Activated CD4-positive, alpha-beta memory T cell treated with anti-CD3 and anti-CD28 coated beads for 36 hours (primary cell): ENCODE results near the gene ASCL2. TPM values are rescaled to one million over a fixed set of nuclear protein-coding genes. Genes with fewer than 3 reads are reported as not detected.

Experiments
- CTCF ChIA-PET: fragments of 350-600 bp; sonication (Branson Sonifier 250); formaldehyde crosslinking; loops from one replicate; lab custom pipeline; 2021; ENCODE audit warnings: antibody characterized with exemption, inconsistent platforms; lab: Charles Lee
- POLR2A ChIA-PET: fragments of 350-600 bp; sonication (Branson Sonifier 250); formaldehyde crosslinking; loops from one replicate; lab custom pipeline; 2021; ENCODE audit warnings: antibody characterized with exemption; lab: Charles Lee
- DNase-seq: peaks from one replicate; pipeline ENCODE4 v3.0.0-alpha.2; 2020
- H3K27ac Mint-ChIP-seq: one replicate; pipeline ENCODE4 v1.8.0; 2021; ENCODE audit warnings: mixed read lengths
- H3K27me3 Mint-ChIP-seq: one replicate; pipeline ENCODE4 v1.8.0; 2021; ENCODE audit warnings: mixed read lengths
- H3K36me3 Mint-ChIP-seq: one replicate; pipeline ENCODE4 v1.8.0; 2021; ENCODE audit warnings: mixed read lengths
- H3K4me1 Mint-ChIP-seq: one replicate; pipeline ENCODE4 v1.8.0; 2021; ENCODE audit warnings: low read depth, mixed read lengths
- H3K4me3 Mint-ChIP-seq: one replicate; pipeline ENCODE4 v1.8.0; 2021; ENCODE audit warnings: mild to moderate bottlenecking, mixed read lengths
- H3K9me3 Mint-ChIP-seq: one replicate; pipeline ENCODE4 v1.8.0; 2021; ENCODE audit warnings: mixed read lengths
- intact Hi-C: fragments of 100-400 bp; cut with micrococcal nuclease; formaldehyde crosslinking; loops from one replicate; pipeline ENCODE4 v1.15.1; 2023
- total RNA-seq, 2 experiments: library from RNA; stranded (reverse); gene quantifications; one replicate each; pipeline ENCODE4 v1.2.3, GENCODE V29; 2021

ASCL2 gene
- total RNA-seq, 2 experiments from 2014 or later: 1.5 to 2.0 TPM

GRCh38 chr11:2261436-2262230 lies 8.8 kb downstream of the ASCL2 start:
- Mint-ChIP-seq H3K9me3 (no peaks in the 10 kb centered on the region), H3K27ac (no peak overlapping the region), H3K4me1 (peaks cover 19% of the 10 kb centered on the region), H3K27me3 (peaks cover 2% of the 10 kb centered on the region), H3K4me3 (no peak overlapping the region), H3K36me3 (no peaks in the 10 kb centered on the region)
- ChIA-PET CTCF (no interaction called here), POLR2A (no interaction called here)
- no peak for DNase-seq
- intact Hi-C loops: no loop called here

- no peaks in the 10 kb centered on the region for H3K9me3 Mint-ChIP-seq
- no peaks in the 10 kb centered on the region for H3K36me3 Mint-ChIP-seq
- H3K4me1 Mint-ChIP-seq: peaks cover 10% of the 10 kb centered on the region
- CTCF ChIA-PET: no interaction called here
- no peak overlapping the region for H3K27ac Mint-ChIP-seq
- peaks cover 2% of the 10 kb centered on the region for H3K27me3 Mint-ChIP-seq
- POLR2A ChIA-PET: no interaction called here
- no peak for DNase-seq
- no peak overlapping the region for H3K4me3 Mint-ChIP-seq
- intact Hi-C loops: no loop called here
Observed at GRCh38 chr11:2260491-2261364, 9.7 kb downstream of the ASCL2 start.

- intact Hi-C loops: no loop called here
- no peak for DNase-seq
- Mint-ChIP-seq H3K36me3 (no peaks in the 10 kb centered on the region), H3K4me3 (no peak overlapping the region), H3K9me3 (peaks cover under 1% of the 10 kb centered on the region), H3K27me3 (peaks cover 2% of the 10 kb centered on the region), H3K27ac (no peak overlapping the region), H3K4me1 (peaks cover 4% of the 10 kb centered on the region)
- ChIA-PET POLR2A (no interaction called here), CTCF (no interaction called here)
Observed at GRCh38 chr11:2259897-2260451, 10.4 kb downstream of the ASCL2 start.

GRCh38 chr11:2259466-2259830 lies 10.9 kb downstream of the ASCL2 start:
- H3K4me1 Mint-ChIP-seq: no peaks in the 10 kb centered on the region
- ChIA-PET CTCF (no interaction called here), POLR2A (no interaction called here)
- DNase-seq: no peak
- no peak overlapping the region for H3K27ac Mint-ChIP-seq
- peaks cover 2% of the 10 kb centered on the region for H3K27me3 Mint-ChIP-seq
- peaks cover 3% of the 10 kb centered on the region for H3K9me3 Mint-ChIP-seq
- no peaks in the 10 kb centered on the region for H3K36me3 Mint-ChIP-seq
- intact Hi-C loops: no loop called here
- no peak overlapping the region for H3K4me3 Mint-ChIP-seq

GRCh38 chr11:2258501-2259465 lies 11.6 kb downstream of the ASCL2 start:
- H3K4me3 Mint-ChIP-seq: no peak overlapping the region
- H3K27ac Mint-ChIP-seq: no peak overlapping the region
- ChIA-PET CTCF (interaction anchor here (0.8 kb wide), 1 partner anchor 623 kb away, joined by 3 read pairs; no protein-coding TSS in a partner anchor), POLR2A (no interaction called here)
- no peak for DNase-seq
- H3K36me3 Mint-ChIP-seq: no peaks in the 10 kb centered on the region
- H3K27me3 Mint-ChIP-seq: peaks cover 2% of the 10 kb centered on the region
- intact Hi-C loops: no loop called here
- H3K4me1 Mint-ChIP-seq: no peaks in the 10 kb centered on the region
- H3K9me3 Mint-ChIP-seq: peaks cover 3% of the 10 kb centered on the region

GRCh38 chr11:2256951-2257700 lies 13.3 kb downstream of the ASCL2 start:
- H3K9me3 Mint-ChIP-seq: peaks cover 3% of the 10 kb centered on the region
- peaks cover 2% of the 10 kb centered on the region for H3K27me3 Mint-ChIP-seq
- no peaks in the 10 kb centered on the region for H3K4me1 Mint-ChIP-seq
- ChIA-PET CTCF (no interaction called here), POLR2A (no interaction called here)
- H3K36me3 Mint-ChIP-seq: no peaks in the 10 kb centered on the region
- intact Hi-C loops: no loop called here
- H3K27ac Mint-ChIP-seq: no peak overlapping the region
- no peak overlapping the region for H3K4me3 Mint-ChIP-seq
- no peak for DNase-seq

DNA sequence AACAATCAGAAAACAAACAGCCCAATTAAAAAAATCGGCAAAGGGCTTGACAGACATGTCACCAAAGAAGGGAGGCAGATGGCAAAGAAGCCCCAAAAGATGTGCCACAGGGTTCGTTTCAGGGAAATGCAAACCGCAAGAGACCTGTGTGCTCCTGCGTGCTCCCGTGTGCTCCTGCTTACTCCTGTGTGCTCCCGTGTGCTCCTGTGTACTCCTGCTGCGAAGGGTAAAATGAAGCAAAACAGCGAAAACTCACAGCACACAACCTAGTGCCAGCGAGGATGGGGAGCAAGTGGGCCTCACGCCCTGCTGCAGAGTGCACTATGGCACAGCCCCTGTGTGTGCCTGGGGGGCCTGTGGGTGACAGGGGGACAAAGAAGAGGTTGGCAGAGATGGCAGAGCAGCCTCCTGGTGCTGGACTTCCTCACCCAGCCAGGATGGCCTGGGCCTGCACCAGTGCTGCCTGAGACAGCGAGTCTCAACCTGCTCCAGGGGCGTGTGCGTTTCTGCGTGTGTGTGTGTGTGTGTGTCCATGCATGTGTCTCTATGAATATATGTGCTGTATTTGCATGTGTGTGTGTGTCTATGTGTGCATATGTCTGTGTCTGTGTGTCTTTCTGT lies 14.0 kb downstream of the ASCL2 start:
- CTCF ChIA-PET: no interaction called here
- Mint-ChIP-seq H3K36me3 (no peaks in the 10 kb centered on the region), H3K9me3 (peaks cover 3% of the 10 kb centered on the region), H3K4me3 (no peak overlapping the region), H3K27ac (no peak overlapping the region), H3K4me1 (no peaks in the 10 kb centered on the region), H3K27me3 (peaks cover 2% of the 10 kb centered on the region)
- intact Hi-C loops: no loop called here
- POLR2A ChIA-PET: no interaction called here
- DNase-seq: no peak

GRCh38 chr11:2252018-2252417 lies 18.4 kb downstream of the ASCL2 start:
- no peak for DNase-seq
- intact Hi-C loops: no loop called here
- Mint-ChIP-seq H3K4me3 (no peak overlapping the region), H3K27ac (no peak overlapping the region), H3K27me3 (peaks cover 4% of the 10 kb centered on the region), H3K36me3 (no peaks in the 10 kb centered on the region), H3K9me3 (peaks cover 3% of the 10 kb centered on the region), H3K4me1 (no peaks in the 10 kb centered on the region)
- POLR2A ChIA-PET: no interaction called here
- CTCF ChIA-PET: no interaction called here

- DNase-seq: no peak
- ChIA-PET POLR2A (no interaction called here), CTCF (no interaction called here)
- Mint-ChIP-seq H3K4me3 (no peak overlapping the region), H3K27ac (no peak overlapping the region), H3K27me3 (peaks cover 6% of the 10 kb centered on the region), H3K9me3 (peaks cover 3% of the 10 kb centered on the region), H3K4me1 (no peaks in the 10 kb centered on the region), H3K36me3 (no peaks in the 10 kb centered on the region)
- intact Hi-C loops: no loop called here
Observed at GRCh38 chr11:2251138-2251537, 19.2 kb downstream of the ASCL2 start.

DNA sequence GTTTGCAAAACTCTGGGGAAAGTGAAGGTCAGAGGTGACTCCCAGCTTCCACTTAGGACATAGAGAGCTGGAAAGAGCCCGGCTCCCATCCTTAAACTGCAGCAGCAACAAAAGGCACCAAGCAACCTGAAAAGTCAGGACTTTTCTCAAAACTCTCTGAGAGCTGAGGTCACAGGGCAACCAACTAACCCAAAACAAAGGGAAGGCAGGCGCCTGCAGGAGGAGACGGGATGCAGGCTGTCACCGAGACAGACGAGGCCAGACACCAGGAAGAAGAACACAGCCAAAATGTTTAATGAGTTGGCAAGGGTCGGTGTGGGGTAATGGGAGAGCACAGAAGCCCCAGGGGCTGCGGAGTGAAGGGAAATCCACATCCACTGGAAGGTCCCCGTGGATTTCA lies 19.9 kb downstream of the ASCL2 start:
- H3K4me1 Mint-ChIP-seq: no peaks in the 10 kb centered on the region
- no peak overlapping the region for H3K4me3 Mint-ChIP-seq
- no peaks in the 10 kb centered on the region for H3K36me3 Mint-ChIP-seq
- ChIA-PET POLR2A (no interaction called here), CTCF (interaction anchor here (0.8 kb wide), 1 partner anchor 12 kb away, joined by 3 read pairs; no protein-coding TSS in a partner anchor)
- H3K9me3 Mint-ChIP-seq: peaks cover 3% of the 10 kb centered on the region
- no peak for DNase-seq
- H3K27me3 Mint-ChIP-seq: peaks cover 6% of the 10 kb centered on the region
- H3K27ac Mint-ChIP-seq: no peak overlapping the region
- intact Hi-C loops: no loop called here

- no peak overlapping the region for H3K4me3 Mint-ChIP-seq
- intact Hi-C loops: no loop called here
- H3K9me3 Mint-ChIP-seq: peaks cover 3% of the 10 kb centered on the region
- CTCF ChIA-PET: interaction anchor here (0.8 to 0.9 kb wide), 2 partner anchors 12 to 171 kb away, joined by 3 to 4 read pairs; no protein-coding TSS in a partner anchor
- POLR2A ChIA-PET: no interaction called here
- H3K27me3 Mint-ChIP-seq: peaks cover 6% of the 10 kb centered on the region
- no peaks in the 10 kb centered on the region for H3K36me3 Mint-ChIP-seq
- no peak overlapping the region for H3K27ac Mint-ChIP-seq
- DNase-seq: no peak
- H3K4me1 Mint-ChIP-seq: no peaks in the 10 kb centered on the region
Observed at GRCh38 chr11:2250041-2250440, 20.3 kb downstream of the ASCL2 start.
